Stimulated activated CD8-positive, alpha-beta memory T cell treated with anti-CD3 and anti-CD28 coated beads, Interleukin-7, amount 100 ng/mL, for 4 hours (primary cell): ENCODE results near the gene NOTUM.
"Not testable (repeated sequence)": the region's sequence is repeated elsewhere in the genome, so short reads cannot be mapped to it uniquely, and the experiment has no call there.

Source experiments
- DNase-seq, 2 donors: peaks; one replicate each; pipeline ENCODE4 v3.0.0-alpha.2; 2020; ENCODE audit warnings: low read depth in 2 of 2

The NOTUM gene

GRCh38 chr17:81957691-81958432, 3.1 kb downstream of the NOTUM start:
- no peak for DNase-seq

- DNase-seq: no peak
These were observed 4.1 kb downstream of the NOTUM start for GRCh38 chr17:81956607-81957589.

GRCh38 chr17:81955756-81956544, 5.0 kb downstream of the NOTUM start:
- DNase-seq: no peak

- no peak for DNase-seq
These were observed 5.8 kb downstream of the NOTUM start for GRCh38 chr17:81955058-81955681.

GRCh38 chr17:81954131-81955057, 6.6 kb downstream of the NOTUM start:
- no peak for DNase-seq

GRCh38 chr17:81953443-81953842, 7.5 kb downstream of the NOTUM start:
- not testable (repeated sequence) for DNase-seq

- no peak for DNase-seq
These were observed 8.2 kb downstream of the NOTUM start for GRCh38 chr17:81952792-81953228.

- DNase-seq: no peak
These were observed 9.0 kb downstream of the NOTUM start for GRCh38 chr17:81951785-81952684.

- DNase-seq: no peak
These were observed 10.5 kb downstream of the NOTUM start for GRCh38 chr17:81950501-81950900.

GRCh38 chr17:81948635-81949378, 12.2 kb downstream of the NOTUM start:
- DNase-seq: no peak

GRCh38 chr17:81947189-81947588, 13.8 kb downstream of the NOTUM start, which contains the start of gene MYADML2:
MYADML2 (minus strand) TSS chr17:81947233; CDS start chr17:81941741, 5,492 bp downstream.
- no peak for DNase-seq

- DNase-seq: no peak
These were observed 16.1 kb downstream of the NOTUM start for GRCh38 chr17:81944858-81945257.

- DNase-seq: no peak
These were observed 18.8 kb downstream of the NOTUM start for GRCh38 chr17:81942167-81942553.

GRCh38 chr17:81941484-81942166, 19.4 kb downstream of the NOTUM start:
- DNase-seq: no peak

GRCh38 chr17:81940538-81941483, 20.2 kb downstream of the NOTUM start:
- no peak for DNase-seq

- DNase-seq: no peak
These were observed 21.1 kb downstream of the NOTUM start for GRCh38 chr17:81939881-81940385.
